Esophagus (tissue), 2 donors: ENCODE measurements around the gene OR52I2. TPM values are rescaled to one million over a fixed set of nuclear protein-coding genes. Genes with fewer than 3 reads are reported as not detected.

Source experiments
- H3K27ac ChIP-seq, 2 donors: one replicate each; pipeline ENCODE4 v1.5.1; 2013; ENCODE audit warnings: low read depth in 2 of 2, mild to moderate bottlenecking in 2 of 2, inconsistent platforms in 1 of 2, low read length in 1 of 2, moderate library complexity in 1 of 2
- H3K27me3 ChIP-seq, 2 donors: one replicate each; pipeline ENCODE4 v1.6.1; 2013; ENCODE audit warnings: low read length in 2 of 2, control low read depth in 1 of 2, mild to moderate bottlenecking in 1 of 2; ENCODE audit not compliant: insufficient read depth in 2 of 2, control insufficient read depth in 1 of 2
- H3K36me3 ChIP-seq, 2 donors: one replicate each; pipeline ENCODE4 v1.6.1; 2013; ENCODE audit warnings: low read length in 1 of 2; ENCODE audit not compliant: control insufficient read depth in 2 of 2, insufficient read depth in 2 of 2
- H3K4me1 ChIP-seq, 2 donors: one replicate each; pipeline ENCODE4 v1.6.1; 2013; ENCODE audit warnings: low read length in 1 of 2; ENCODE audit not compliant: control insufficient read depth in 2 of 2, insufficient read depth in 2 of 2
- H3K4me3 ChIP-seq, 2 donors: one replicate each; pipeline ENCODE4 v1.5.1; 2013; ENCODE audit warnings: low read length in 2 of 2, mild to moderate bottlenecking in 2 of 2, low read depth in 1 of 2, moderate library complexity in 1 of 2
- H3K9me3 ChIP-seq, 2 donors: one replicate each; pipeline ENCODE4 v1.6.1; 2013; ENCODE audit warnings: mild to moderate bottlenecking in 2 of 2, low read depth in 1 of 2, low read length in 1 of 2, moderate library complexity in 1 of 2; ENCODE audit not compliant: control insufficient read depth in 2 of 2, insufficient read depth in 1 of 2
- WGBS, 2 donors: extraction: QIAGEN DNeasy Blood & Tissue Kit; methylation state at CpG; one replicate each; pipeline ENCODE4 v1.1.7; 2013; 5-methylcytosine and 5-hydroxymethylcytosine counted together
- polyA plus RNA-seq, 2 donors: library from polyadenylated mRNA; stranded (reverse); fragments of 200-250 nt; gene quantifications; one replicate each; pipeline ENCODE4 v1.2.3, GENCODE V29; 2013
- donor health status: healthy with polysubstance abuse.
- donor health status: Bipolar disorder and iron deficiency.

OR52I2 gene
- polyA plus RNA-seq, 2 donors = not detected

GRCh38 chr11:4636136-4636535 is 54.6 kb downstream of the OR52I2 start:
- whole genome bisulfite sequencing, 2 donors = 67 to 80% methylated on average over 2 of the region's 2 CpGs
- Histone ChIP-seq H3K36me3 (no peaks in the 10 kb centered on the region), H3K27ac (no peak overlapping the region), H3K27me3 (no peaks in the 10 kb centered on the region), H3K4me3 (no peak overlapping the region), H3K9me3 (no peaks in the 10 kb centered on the region), H3K4me1 (no peaks in the 10 kb centered on the region)

GRCh38 chr11:4636962-4637661 is 55.6 kb downstream of the OR52I2 start, which contains the start of gene OR51D1:
OR51D1 (plus strand) TSS chr11:4637477; CDS start chr11:4639791, 2,314 bp downstream.
- Histone ChIP-seq H3K4me1 (no peaks in the 10 kb centered on the region), H3K36me3 (no peaks in the 10 kb centered on the region), H3K9me3 (no peaks in the 10 kb centered on the region), H3K27ac (no peak within 1 kb of the TSS), H3K4me3 (no peak within 1 kb of the TSS), H3K27me3 (no peaks in the 10 kb centered on the region)
- 31 to 38% methylated on average over 21 of the region's 21 CpGs for WGBS, 2 donors

GRCh38 chr11:4637662-4638047 is 56.1 kb downstream of the OR52I2 start:
- Histone ChIP-seq H3K4me3 (no peak overlapping the region), H3K27me3 (no peaks in the 10 kb centered on the region), H3K9me3 (no peaks in the 10 kb centered on the region), H3K4me1 (no peaks in the 10 kb centered on the region), H3K27ac (no peak overlapping the region), H3K36me3 (no peaks in the 10 kb centered on the region)
- WGBS, 2 donors = 75 to 88% methylated on average over 3 of the region's 3 CpGs

GRCh38 chr11:4639931-4640330 is 58.4 kb downstream of the OR52I2 start:
- no peak overlapping the region for H3K27ac ChIP-seq
- no peaks in the 10 kb centered on the region for H3K4me1 ChIP-seq
- H3K36me3 ChIP-seq = no peaks in the 10 kb centered on the region
- no peaks in the 10 kb centered on the region for H3K27me3 ChIP-seq
- WGBS, 2 donors = 86 to 89% methylated on average over 6 of the region's 6 CpGs
- H3K9me3 ChIP-seq = no peaks in the 10 kb centered on the region
- H3K4me3 ChIP-seq = no peak overlapping the region

GRCh38 chr11:4641501-4641900 is 60.0 kb downstream of the OR52I2 start:
- Histone ChIP-seq H3K4me1 (no peaks in the 10 kb centered on the region), H3K27ac (no peak overlapping the region), H3K4me3 (no peak overlapping the region), H3K27me3 (no peaks in the 10 kb centered on the region), H3K9me3 (no peaks in the 10 kb centered on the region), H3K36me3 (no peaks in the 10 kb centered on the region)
- WGBS, 2 donors = 85 to 86% methylated on average over 7 of the region's 7 CpGs

GRCh38 chr11:4642043-4642442 is 60.5 kb downstream of the OR52I2 start:
- Histone ChIP-seq H3K36me3 (no peaks in the 10 kb centered on the region), H3K4me3 (no peak overlapping the region), H3K27me3 (no peaks in the 10 kb centered on the region), H3K9me3 (no peaks in the 10 kb centered on the region), H3K27ac (no peak overlapping the region), H3K4me1 (no peaks in the 10 kb centered on the region)
- 69 to 71% methylated on average over 7 of the region's 7 CpGs for WGBS, 2 donors

Other genes starting within 250 kb of the OR52I2 start
- not detected for gene OR52B4, start 213.4 kb upstream of the OR52I2 start, polyA plus RNA-seq
- gene TRIM21, start 188.0 kb upstream of the OR52I2 start, polyA plus RNA-seq = 10 to 100 TPM; 10.4 to 10.6 TPM
- not detected for gene OR52K2, start 132.4 kb upstream of the OR52I2 start, polyA plus RNA-seq
- not detected for gene OR52K1, start 99.1 kb upstream of the OR52I2 start, polyA plus RNA-seq
- gene OR52M1, start 36.6 kb upstream of the OR52I2 start, polyA plus RNA-seq = not detected
- not detected for gene OR52I1, start 12.3 kb downstream of the OR52I2 start, polyA plus RNA-seq
- gene TRIM68, start 26.5 kb downstream of the OR52I2 start, polyA plus RNA-seq = 1 to 10 TPM; 3.0 to 3.7 TPM
- not detected for gene OR51D1, start 55.7 kb downstream of the OR52I2 start, polyA plus RNA-seq
- gene OR51E1, start 62.2 kb downstream of the OR52I2 start, polyA plus RNA-seq = under 1 TPM; 0.04 to 0.06 TPM
- gene OR51E2, start 116.1 kb downstream of the OR52I2 start, polyA plus RNA-seq = under 1 TPM in 1 of 2 donors, not detected in 1; 0.02 TPM
- gene MMP26, start 123.0 kb downstream of the OR52I2 start, polyA plus RNA-seq = not detected
- gene OR51F1, start 188.2 kb downstream of the OR52I2 start, polyA plus RNA-seq = not detected
- not detected for gene OR52R1, start 222.6 kb downstream of the OR52I2 start, polyA plus RNA-seq
- not detected for gene OR51F2, start 239.6 kb downstream of the OR52I2 start, polyA plus RNA-seq